PFSK-1 (cell line): ENCODE data around the gene RPP14.

Experiments
- FOXP2 ChIP-seq: optimal IDR thresholded peaks from 2 replicates; pipeline ENCODE3; 2011; ENCODE audit warnings: borderline replicate concordance, control low read depth, inconsistent platforms; ENCODE audit not compliant: insufficient read depth; ENCODE audit errors: extremely low read length, extremely low read depth
- POLR2AphosphoS5 ChIP-seq: IDR thresholded peaks from 2 replicates; pipeline ENCODE4 v1.6.1; 2012; ENCODE audit warnings: low read depth, mild to moderate bottlenecking, control low read depth, low read length, moderate library complexity
- SIN3A ChIP-seq: IDR thresholded peaks from 2 replicates; pipeline ENCODE4 v1.6.1; 2012; ENCODE audit warnings: mild to moderate bottlenecking, low read length, moderate library complexity, borderline replicate concordance; ENCODE audit not compliant: insufficient read depth
- TAF1 ChIP-seq: IDR thresholded peaks from 2 replicates; pipeline ENCODE4 v1.6.1; 2012; ENCODE audit warnings: low read length, control low read depth, borderline replicate concordance; ENCODE audit not compliant: insufficient read depth
- TF ChIP-seq, protein P1 (sequence below), 2 experiments: IDR thresholded peaks; 2 replicates each; pipeline versions ENCODE4 v1.6.1 to v1.8.0; 2011 to 2012; ENCODE audit warnings: low read depth in 2 of 2, low read length in 2 of 2, control low read depth in 1 of 2, inconsistent platforms in 1 of 2, mild to moderate bottlenecking in 1 of 2, moderate library complexity in 1 of 2; ENCODE audit not compliant: insufficient read depth in 1 of 2

RPP14 gene

DNA sequence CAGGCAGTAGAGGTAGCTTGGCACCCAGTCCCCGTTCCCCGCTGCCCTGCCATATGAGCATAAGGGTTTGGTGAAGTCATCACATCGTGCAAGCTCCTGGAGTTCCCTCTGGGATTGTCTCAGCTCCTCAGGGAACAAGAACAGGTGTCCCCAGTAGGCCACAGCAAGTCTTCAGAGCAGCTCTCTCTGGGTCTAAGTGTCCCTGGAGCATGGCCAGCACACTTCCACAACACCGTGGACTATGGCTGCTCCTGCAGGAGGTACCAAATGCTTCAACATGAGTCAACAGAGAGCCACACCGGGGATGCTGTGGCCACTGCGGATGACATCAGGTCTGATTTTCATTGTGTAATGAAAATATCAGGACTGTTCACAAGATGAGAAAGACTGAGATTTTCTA is 45.3 kb upstream of the RPP14 start:
- TF ChIP-seq POLR2AphosphoS5 = no peak
- no peak for TF ChIP-seq FOXP2
- TF ChIP-seq SIN3A = no peak
- no peak for TF ChIP-seq TAF1

DNA sequence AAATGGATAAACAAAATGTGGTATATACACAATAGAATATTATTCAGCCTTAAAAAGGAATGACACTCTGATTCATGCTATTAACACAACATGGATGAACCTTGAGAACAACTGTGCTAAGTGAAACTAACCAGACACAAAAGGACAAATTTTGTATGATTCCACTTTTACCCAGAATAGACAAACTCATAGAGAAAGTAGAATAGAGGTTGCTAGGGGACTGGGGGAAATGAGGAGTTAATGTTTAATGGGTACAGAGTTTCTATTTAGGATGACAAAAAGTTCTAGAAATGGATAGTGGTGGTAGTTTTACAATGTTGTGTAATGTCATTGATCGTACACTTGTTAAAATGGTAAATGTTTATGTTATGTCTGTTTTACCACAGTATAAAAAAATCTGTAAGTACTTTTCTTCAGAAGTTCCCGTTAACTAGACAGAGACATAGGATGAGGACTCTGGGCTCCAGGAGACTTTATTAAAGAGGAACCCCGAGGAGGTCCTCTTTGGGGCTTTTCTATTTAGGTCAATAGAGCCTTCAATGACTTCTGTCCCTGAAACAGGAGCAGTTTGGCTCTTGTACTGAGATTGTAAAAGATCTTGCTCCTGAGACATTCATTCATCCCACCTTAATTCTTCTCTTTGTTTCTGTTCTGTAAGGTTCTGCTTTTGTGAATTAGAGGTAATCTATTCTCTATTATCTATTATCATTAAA is 43.9 kb upstream of the RPP14 start:
- TF ChIP-seq SIN3A = no peak
- TF ChIP-seq, protein P1, sequence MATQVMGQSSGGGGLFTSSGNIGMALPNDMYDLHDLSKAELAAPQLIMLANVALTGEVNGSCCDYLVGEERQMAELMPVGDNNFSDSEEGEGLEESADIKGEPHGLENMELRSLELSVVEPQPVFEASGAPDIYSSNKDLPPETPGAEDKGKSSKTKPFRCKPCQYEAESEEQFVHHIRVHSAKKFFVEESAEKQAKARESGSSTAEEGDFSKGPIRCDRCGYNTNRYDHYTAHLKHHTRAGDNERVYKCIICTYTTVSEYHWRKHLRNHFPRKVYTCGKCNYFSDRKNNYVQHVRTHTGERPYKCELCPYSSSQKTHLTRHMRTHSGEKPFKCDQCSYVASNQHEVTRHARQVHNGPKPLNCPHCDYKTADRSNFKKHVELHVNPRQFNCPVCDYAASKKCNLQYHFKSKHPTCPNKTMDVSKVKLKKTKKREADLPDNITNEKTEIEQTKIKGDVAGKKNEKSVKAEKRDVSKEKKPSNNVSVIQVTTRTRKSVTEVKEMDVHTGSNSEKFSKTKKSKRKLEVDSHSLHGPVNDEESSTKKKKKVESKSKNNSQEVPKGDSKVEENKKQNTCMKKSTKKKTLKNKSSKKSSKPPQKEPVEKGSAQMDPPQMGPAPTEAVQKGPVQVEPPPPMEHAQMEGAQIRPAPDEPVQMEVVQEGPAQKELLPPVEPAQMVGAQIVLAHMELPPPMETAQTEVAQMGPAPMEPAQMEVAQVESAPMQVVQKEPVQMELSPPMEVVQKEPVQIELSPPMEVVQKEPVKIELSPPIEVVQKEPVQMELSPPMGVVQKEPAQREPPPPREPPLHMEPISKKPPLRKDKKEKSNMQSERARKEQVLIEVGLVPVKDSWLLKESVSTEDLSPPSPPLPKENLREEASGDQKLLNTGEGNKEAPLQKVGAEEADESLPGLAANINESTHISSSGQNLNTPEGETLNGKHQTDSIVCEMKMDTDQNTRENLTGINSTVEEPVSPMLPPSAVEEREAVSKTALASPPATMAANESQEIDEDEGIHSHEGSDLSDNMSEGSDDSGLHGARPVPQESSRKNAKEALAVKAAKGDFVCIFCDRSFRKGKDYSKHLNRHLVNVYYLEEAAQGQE (IDR thresholded peaks at IDR 0.05; ENCODE audit: insufficient read depth in 1 of 2, low read depth in 2 of 2, low read length in 2 of 2) = no peak
- no peak for TF ChIP-seq POLR2AphosphoS5
- no peak for TF ChIP-seq TAF1
- TF ChIP-seq FOXP2 = no peak

DNA sequence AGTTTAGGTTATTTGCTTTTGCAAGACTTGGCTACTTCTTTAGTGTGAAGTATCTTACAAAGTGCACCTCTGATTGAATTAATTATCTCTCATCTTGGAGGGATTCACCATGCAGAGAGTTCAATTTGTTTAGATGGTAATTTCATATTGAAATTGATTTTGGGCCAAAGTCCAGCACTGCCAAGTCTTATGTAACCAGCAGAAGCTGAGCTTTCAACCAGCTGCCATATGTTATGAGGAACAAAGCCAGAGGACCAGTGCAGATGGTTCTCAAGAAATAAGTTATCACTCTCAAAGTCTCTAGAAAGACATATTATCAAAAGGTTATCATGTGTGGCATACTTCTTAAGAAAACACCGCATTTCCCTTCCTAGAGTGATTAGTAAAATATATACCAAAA is 39.5 kb upstream of the RPP14 start:
- TF ChIP-seq, protein P1 (IDR thresholded peaks at IDR 0.05; ENCODE audit: insufficient read depth in 1 of 2, low read depth in 2 of 2, low read length in 2 of 2) = no peak
- no peak for TF ChIP-seq SIN3A
- no peak for TF ChIP-seq FOXP2
- TF ChIP-seq POLR2AphosphoS5 = no peak
- TF ChIP-seq TAF1 = no peak

DNA sequence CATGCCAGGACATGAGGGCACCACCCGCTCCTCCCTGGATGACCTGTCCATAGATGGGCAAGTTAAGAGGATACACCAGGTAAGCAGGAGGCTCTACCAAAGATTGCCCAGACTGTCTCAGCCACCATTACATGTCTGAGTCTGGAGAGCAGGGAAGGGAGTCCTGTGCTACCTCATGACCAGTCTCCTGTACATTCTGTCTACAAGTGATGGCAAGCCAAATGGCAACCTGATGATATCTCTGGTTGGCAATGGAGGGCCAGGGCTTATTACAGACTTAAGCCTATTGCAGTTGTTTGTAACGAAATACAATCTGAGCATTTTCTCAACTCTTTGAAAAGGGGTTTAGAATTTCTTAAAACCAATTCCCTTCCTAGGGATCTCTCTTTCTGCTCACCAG is 36.7 kb upstream of the RPP14 start:
- no peak for TF ChIP-seq POLR2AphosphoS5
- TF ChIP-seq, protein P1 (IDR thresholded peaks at IDR 0.05; ENCODE audit: insufficient read depth in 1 of 2, low read depth in 2 of 2, low read length in 2 of 2) = no peak
- no peak for TF ChIP-seq FOXP2
- TF ChIP-seq TAF1 = no peak
- no peak for TF ChIP-seq SIN3A

DNA sequence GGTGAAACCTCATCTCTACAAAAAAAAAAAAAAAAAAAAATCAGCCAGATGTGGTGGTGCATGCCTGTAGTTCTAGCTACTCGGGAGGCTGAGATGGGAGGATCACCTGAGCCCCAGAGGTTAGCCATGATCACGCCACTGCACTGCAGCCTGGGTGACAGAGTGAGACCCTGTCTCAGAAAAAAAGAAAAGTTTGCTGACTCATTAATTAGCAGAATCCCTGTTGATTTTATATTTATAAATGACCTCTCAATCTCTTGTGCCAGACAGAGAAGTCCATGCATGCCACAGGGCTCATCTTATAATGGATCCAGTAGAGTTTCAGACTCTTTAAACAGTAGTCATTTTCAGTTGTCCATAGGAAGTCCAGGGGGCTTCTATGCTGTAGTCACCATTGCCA is 35.6 kb upstream of the RPP14 start:
- TF ChIP-seq FOXP2 (no peak), POLR2AphosphoS5 (no peak), TAF1 (no peak), SIN3A (no peak)
- TF ChIP-seq, protein P1 (IDR thresholded peaks at IDR 0.05; ENCODE audit: insufficient read depth in 1 of 2, low read depth in 2 of 2, low read length in 2 of 2) = no peak
